Hematopoietic multipotent progenitor cell (in vitro differentiated cells): ENCODE results near the gene KLHDC10. TPM values are rescaled to one million over a fixed set of nuclear protein-coding genes. Genes with fewer than 3 reads are reported as not detected.
"Not testable (repeated sequence)": the region's sequence is repeated elsewhere in the genome, so short reads cannot be mapped to it uniquely, and the experiment has no call there.

Experiments used
- DNase-seq, 3 donors: peaks; one replicate each; pipeline ENCODE4 v3.0.0-alpha.2; 2011 to 2015; ENCODE audit warnings: low read depth in 2 of 3, low spot score in 2 of 3
- total RNA-seq: library from RNA; depleted of rRNA; stranded (reverse); fragments of >200 nt; gene quantifications from one replicate; pipeline ENCODE4 v1.2.3, GENCODE V29; 2012

The KLHDC10 gene
- total RNA-seq, 1 donor, result 17.2 TPM

DNA sequence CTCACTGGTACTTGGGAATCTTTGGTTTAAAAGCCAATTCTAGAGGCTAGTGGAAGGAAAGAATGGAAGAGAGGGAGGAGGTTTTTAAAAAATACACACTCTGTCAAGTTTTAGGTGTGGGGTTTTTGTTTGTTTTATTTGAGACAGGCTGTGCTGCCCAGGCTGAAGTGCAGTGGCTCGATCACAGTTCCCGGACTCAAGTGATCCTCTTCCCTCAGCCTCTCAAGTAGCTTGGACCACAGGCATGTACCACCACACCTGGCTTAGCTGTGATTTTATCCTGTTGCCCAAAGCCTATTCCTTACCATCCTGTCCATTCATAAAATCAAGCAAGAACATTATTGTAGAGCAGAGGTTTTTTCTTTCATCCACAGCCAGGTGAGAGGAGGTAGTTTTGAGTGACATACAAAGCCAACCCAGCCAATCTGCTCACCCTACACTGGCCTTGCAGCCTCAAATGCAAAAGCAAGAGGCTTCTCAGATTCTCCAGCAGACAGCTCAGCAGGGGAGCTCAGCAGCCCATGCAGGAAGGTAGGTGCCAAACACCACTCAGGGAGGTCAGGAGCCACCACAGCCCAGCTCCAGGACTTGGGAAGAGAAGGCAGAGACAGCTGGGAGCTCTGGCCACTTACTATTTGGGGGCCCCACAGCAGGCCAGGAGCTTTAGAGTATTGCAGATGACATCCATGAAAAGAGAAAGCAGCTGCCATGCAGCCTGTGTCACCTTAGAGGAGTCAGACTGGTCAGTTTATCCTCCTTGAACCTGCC is 69.0 kb downstream of the KLHDC10 start:
- DNase-seq, result no peak

DNA sequence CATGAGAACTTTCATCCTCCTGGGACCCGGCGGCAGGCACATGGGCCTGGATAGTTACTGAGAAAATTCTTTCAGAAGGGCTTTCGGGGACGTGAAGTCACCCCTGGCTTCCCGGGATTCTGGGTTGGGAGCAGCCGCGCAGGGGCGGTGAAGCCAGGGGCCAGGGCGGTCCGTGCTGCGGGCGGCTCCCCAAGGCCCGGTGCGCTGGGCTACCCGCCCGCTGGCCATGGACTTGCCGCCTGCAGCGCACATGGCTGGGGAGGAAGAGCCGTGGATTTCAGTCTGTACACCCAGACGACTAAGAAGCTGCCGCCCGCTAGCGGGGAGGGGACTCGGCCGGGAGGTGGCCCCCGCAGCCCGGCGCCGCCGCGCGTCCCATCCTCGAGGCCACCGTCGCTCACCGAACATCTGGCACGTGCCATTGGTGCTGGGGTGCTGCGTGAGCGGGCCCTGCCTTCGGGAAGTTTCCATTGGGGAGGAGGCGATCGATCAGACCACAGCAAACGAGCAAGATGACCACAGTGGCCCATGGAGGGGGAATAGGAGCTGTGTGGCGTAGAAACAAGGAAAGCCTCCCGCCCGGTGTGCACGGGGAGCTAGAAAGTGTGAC is 70.3 kb downstream of the KLHDC10 start:
- DNase-seq, result no peak

DNA sequence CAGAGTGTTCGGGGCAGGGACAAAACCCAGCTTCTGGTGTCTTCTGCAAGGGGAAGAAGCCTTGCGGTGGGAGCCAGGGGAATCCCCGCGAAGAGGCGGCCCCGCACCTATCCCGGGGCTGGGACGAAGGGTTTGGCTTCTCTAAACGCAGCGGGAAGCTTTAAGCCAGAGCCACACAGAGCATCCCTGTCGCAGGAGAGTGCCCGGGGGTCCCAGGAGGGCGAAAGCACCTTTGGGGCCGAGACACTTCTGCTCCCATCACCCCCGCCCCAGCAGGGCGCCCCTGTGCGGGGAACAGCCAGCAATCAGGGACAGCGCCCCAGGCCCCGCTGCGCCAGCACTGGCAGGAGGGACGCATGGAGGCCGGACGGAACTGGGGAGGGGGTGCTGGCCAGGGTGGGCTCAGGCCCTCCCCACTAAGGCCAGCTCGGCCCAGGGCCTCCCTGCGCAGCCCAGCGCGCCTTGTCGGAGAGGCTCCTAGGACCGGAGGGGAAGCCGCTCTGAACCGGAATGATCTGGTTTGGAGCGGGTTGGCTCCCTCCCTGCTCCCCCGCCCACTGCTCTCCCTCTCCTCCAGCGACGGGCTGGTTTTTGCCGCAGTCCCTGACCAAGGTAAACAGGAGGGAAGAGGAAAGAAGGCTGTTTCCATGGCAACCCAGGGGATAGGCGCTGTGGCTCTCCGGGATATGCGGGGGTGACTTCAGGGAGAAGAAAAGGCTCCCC is 71.0 kb downstream of the KLHDC10 start:
- peak in 2 of 3 donors; percentile 55 to 67 for DNase-seq

DNA sequence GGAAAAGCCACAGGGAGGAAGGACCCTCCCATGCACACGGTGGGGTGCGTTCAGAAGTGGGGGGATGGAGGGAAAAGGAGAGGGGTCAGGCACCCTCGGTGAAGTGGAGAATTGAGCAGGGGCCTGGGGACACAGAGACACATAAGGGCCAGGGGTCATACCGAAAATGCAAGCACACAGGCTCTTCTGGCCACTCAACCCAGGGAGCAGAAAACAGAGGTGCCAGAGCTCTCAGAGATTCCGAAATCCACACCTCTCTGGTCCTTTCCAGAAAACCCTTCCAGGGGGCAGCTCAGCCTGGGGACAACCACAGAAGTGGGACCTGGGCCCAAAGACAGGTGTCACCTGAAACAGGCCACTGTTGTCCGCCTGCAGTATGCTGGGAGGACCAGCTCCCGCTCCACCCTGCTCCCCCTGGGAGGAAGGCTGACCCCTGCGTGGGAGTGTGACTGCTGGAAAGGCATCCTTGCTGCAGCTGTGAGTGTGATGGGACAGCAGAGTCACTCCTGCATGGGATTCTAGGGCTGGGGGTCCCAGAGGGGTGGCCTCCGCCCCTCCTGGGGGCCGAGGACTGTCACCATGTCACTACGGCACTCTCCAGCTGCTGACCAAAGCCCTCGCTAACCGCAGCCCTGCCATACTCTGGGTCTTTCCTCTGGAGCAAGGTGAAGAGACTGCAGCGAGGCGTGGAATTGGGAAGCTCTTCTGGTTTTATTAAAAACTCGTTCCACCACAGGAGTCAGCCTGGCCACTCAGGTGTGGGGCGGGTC is 71.7 kb downstream of the KLHDC10 start:
- DNase-seq, result no peak

DNA sequence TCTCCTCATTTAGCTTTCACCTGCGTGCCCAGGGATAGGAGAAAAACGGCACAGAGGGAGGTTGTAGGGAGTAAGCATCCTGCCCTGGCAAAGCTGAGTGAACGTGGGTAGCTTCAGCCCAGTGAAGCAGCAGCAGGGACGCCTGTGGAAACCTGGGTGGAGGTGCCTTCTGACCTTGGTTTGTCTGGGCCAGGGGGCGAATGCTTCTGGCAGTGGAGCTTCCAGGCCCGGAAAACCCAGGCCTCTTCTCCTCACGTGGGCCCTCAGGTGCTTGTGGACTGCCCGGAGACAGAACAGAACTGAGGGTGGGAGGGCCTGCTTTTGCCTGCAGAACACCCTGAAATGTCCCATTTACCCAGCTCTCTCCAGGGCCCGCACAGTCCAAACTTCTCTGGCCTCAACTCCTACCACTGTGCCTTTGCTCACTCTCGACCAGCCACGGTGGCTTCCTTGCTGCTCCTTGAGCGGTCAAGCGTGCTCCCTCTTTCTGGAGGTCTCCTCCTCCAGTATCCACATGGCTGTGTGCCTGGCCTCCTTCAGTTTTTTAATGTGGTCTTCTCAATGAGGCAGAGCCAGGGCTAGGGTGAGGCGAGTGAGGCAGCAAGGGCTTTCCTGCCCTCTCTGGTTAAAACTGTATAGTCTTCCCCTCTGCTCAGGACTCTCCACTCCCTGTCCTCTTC is 72.5 kb downstream of the KLHDC10 start:
- DNase-seq, result no peak

DNA sequence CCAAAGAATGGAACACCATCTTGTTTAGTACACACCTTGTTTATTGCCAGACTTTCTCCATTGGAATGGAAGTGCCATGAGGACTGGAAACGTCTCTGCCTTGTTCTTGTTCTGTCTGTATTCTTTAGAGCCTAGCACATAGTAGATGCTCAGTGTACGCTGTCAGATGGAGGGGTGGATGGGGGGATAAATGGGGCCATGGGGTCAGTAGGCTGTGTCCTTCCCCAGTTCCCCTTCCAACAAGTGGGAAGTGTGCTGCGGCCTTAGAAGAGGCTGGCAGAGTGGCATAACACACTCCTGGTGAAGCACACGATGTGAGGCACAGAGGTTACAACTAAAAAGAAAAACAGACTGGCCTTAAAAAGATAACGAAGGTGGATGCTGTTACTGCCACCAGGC is 73.0 kb downstream of the KLHDC10 start:
- DNase-seq, result no peak

DNA sequence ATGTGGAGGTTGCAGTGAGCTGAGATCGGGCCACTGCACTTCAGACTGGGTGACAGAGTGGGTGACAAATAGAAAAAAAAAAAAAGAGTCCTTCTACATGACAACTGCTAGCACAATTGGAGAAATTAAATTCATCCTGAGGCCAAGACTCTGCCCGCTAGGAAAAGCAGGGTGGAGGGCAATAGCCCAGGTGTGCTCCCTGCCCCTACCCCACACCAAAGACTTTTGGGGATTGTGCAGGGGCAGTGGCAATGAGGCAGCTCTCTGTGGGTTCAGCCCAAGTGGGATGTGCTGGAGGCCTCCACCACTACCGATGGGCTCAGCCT is 73.6 kb downstream of the KLHDC10 start:
- no peak for DNase-seq

DNA sequence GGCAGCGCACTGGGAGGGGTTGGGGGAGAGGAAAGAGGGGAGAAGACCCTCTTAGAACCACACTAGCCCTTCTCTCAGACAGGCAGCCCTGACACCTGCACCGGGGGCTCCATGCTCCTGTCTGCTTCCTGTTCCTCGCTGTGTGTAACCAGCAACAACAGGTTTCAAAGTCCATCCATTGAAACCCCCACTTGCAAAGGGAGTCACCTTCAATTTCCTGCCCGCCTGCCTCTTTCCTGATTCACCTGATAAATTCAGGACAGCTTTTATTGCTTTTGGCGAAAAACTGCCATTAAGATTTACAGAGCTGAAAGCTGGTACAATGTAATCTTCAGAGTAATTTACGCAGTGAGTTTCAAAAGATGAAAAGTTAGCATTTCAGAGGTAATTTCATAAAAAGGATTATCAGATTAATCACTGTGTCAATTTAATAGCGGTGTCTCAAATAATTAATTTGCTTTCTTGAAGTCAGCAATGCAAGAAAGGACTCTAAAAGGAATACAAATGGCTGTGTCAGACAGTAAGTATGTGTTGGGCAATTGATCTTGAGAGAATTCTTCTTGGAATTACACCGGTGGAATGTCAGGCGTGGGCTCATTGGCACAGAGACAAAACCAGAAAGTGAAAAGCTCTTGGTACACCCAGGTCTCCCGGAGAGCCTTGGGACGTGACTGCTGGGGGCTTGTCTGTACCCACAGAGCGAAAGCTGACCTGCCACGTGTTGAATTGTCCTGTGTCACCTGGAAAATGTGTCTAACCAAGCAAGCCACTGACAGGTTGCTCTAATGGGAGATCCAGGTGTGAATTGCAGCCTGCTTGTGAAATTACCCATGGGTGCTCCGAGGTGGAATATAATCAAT is 74.2 kb downstream of the KLHDC10 start:
- DNase-seq, result no peak

DNA sequence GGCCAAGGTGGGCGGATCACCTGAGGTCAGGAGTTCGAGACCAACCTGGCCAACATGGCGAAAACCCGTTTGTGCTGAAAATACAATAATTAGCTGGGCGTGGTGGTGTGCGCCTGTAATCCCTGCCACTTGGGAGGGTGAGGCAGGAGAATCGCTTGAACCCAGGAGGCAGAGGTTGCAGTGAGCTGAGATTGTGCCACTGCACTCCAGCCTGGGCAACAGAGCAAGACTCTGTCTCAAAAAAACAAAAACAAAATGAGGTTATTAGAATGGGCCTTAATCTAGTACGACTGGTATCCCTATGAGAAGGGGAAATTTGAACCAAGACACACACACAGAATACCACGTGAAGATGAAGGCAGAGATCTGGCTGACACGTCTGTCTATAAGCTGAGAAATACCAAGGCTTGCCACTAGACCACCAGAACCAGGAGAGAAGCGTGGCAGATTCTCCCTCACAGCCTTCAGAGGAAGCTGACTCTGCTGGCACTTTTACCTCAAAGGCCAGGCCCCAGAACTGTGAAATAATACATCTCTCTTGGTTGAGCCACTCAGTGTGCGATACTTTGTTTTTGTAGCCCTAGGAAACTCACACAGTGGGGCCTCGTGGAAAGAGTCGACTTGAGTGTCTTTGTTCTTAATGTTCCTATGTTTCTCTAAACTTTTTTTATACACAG is 75.2 kb downstream of the KLHDC10 start:
- DNase-seq, result no peak

DNA sequence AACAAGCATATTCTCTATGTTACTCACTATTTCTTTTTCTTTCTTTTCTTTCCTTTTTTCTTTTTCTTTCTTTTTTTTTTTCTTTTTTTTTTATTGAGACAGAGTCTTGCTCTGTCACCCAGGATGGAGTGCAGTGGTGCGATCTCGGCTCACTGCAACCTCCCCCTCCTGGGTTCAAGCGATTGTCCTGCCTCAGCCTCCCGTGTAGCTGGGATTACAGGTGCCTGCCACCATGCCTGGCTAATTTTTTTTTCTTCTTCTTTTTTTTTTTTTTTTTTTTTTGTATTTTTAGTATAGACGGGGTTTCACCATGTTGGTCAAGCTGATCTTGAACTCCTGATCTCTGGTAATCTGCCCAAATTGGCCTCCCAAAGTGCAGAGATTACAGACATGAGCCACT is 75.8 kb downstream of the KLHDC10 start:
- not testable (repeated sequence) for DNase-seq

DNA sequence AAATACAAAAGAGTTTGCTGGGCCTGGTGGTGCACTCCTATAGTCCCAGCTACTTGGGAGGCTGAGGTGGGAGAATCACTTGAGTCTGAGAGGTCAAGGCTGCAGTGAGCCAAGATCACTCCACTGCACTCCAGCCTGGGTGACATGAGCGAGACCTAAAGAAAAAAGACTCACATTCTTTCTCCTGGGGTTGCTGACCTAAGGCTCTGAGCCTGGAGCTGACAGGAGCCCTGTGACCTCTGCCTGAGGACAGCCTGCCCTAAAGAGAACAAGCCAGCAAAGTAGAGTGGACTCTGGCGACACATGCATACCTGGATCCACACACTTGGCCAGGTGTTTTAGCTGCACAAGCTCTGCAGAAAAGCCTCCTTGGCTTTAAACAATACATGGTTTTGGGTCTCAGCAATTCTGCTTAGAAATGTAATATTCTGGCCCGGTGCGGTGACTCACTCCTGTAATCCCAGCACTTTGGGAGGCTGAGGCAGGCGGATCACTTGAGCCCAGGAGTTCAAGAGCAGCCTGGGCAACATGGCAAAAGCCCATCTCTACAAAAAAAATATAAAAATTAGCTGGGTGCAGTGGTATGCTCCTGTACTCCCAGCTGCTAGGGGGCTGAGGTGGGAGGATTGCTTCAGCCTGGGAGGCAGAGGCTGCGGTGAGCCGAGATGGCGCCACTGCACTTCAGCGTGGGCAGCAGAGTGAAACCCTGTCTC is 76.5 kb downstream of the KLHDC10 start:
- no peak for DNase-seq

DNA sequence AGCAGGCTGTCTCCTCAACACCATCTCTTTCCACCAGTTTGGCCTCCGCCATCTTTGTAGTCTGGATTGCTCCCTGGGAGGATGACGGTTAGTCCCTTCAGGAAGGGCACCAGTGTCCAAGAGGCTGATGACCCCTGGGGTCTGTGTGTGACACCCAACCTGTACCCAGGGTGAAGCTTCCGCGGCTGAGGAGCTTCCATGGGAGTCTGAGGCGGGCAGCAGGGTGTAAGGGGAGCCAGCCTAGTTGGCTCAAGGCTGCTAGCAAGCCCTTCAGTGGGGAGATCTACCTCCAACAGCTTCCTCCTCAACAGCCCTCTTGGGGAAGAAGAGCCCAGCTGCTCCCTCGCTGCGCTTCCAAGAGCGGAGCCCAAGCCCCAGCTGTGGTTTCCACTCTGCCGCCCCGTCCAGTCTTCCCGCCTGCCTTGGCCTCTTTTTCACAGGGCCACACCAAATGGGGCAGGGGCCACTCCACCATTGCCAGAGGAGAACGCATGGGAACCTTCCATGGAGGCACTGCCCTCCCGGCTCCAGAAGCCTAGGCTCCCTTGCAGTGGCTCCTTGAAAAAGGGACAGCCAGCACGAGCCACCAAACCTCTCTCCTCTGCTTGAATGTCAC is 77.5 kb downstream of the KLHDC10 start:
- no peak for DNase-seq

DNA sequence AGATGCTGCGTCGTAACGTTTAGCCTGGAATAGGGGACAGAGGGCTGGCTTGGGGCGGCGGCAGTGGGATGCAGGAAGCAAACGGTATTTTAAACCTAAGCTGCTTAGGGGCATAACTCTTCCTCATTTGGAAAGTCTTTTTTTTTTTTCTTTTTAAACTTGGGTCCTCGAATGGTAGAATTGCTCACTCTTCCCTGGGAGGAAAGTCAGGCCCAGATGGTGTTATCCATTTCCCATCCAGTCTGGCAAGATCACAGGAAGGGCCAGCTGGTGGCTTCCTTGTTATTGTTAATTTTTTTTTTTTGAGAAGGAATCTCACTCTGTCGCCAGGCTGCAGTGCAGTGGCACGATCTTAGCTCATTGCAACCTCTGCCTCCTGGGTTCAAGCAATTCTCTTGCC is 78.2 kb downstream of the KLHDC10 start:
- DNase-seq, result no peak

DNA sequence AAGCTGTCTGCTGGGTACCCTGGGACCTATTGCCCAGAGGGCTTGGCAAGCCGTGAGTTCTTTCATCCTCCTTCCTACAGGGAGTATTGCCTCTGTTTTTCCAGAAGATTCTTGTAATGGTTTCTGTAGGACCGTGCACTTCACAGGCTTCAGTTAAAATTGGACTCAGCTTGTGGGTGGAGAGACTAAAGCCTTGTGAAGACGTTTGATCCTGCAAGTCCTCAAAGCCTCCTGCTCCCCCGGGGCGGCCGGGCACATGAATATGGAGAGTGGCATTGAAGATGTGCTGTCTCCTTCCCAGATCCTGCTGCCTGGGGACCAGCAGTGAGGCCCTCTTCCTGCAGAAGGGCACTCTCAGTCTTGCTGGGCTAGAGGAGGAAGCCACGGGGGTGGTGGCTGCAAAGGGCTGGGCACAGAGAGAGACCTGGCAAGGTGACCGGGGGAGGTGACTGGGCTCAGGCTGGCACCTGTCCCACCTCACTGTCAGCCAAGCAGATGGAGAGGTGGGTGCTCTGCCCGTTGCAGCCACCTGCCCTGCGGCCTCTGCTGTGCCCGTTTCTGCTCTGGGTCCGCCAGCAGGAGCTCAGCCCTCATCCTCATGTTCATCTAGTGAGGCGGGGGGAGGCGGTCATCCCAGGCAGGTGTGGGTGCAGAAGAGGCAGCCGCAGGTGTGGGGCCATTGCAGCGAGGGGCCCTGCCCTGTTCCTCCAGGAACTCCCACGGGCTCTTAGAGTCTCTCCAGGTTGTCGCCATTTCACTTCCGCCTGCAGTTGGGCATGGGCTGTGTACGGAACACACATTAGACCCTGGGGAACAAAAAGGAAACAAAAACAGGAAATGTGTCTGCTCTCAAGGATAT is 79.2 kb downstream of the KLHDC10 start:
- no peak for DNase-seq

DNA sequence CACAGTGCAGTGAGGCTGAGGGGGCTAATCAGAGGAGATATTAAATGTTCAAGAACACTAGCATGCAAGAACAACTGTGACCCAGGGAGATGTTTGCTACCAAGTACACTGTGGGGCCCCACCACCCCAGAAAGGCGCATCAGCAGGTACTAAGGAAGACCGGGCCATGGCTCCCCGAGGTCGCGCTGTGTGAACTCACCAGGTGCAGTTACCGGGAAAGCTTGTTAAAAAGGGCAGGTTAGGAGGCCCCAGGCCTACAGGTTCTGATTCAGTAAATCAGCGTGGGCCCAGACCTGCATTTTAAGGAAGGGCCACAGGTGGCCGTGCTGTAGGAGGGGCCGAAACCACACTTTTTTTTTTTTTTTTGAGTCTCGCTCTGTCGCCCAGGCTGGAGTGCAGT is 80.3 kb downstream of the KLHDC10 start:
- DNase-seq, result no peak

DNA sequence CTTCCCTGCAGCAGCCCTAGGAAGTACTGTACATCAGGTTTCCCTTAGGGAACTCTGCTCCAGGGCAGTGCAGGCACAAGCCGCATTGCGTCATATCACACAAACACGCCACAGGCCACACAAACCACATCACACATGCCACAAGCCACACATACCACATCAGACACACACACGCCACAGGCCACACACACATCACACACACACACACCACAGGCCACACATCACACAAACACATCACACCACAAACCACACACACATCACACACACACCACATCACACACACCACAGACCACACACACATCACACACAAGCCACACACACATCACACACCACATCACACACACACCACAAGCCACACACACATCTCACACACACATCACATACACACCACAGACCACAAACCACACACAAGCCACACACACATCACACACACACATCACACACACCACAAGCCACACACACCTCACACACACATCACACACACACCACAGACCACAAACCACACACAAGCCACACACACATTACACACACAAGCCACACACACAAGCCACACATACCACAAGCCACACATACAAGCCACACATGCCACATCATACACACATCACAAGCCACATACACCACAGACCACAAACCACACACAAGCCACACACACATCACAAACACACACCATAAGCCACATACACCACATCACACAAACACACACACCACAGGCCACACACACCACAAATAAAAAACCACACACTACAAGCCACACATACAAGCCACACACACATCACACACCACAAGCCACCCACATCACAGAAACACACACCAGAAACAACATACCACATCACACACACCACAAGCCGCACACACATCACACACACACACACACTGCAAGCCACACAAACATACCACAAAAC is 81.5 kb downstream of the KLHDC10 start:
- peak in 1 of 3 donors; percentile 28 for DNase-seq
